Tibial nerve (tissue), 3 donors: ENCODE data around the gene URB1.

Experiments
- POLR2A ChIP-seq, 2 donors: fragments of 450-650 bp; IDR thresholded peaks; one replicate each; pipeline ENCODE4 v1.6.1; 2017; ENCODE audit warnings: antibody characterized with exemption in 2 of 2, mild to moderate bottlenecking in 2 of 2, moderate library complexity in 2 of 2
- TF ChIP-seq, protein P1 (sequence below), 5 experiments: fragments of 200-600 bp in 3 of 5; fragments of 450-650 bp in 2 of 5; sonication (generic) in 3 of 5; IDR thresholded peaks; one replicate each; pipeline ENCODE4 v1.5.1; 2016 to 2019; ENCODE audit warnings: antibody characterized with exemption in 5 of 5, mild to moderate bottlenecking in 3 of 5, moderate library complexity in 2 of 5

DNA sequence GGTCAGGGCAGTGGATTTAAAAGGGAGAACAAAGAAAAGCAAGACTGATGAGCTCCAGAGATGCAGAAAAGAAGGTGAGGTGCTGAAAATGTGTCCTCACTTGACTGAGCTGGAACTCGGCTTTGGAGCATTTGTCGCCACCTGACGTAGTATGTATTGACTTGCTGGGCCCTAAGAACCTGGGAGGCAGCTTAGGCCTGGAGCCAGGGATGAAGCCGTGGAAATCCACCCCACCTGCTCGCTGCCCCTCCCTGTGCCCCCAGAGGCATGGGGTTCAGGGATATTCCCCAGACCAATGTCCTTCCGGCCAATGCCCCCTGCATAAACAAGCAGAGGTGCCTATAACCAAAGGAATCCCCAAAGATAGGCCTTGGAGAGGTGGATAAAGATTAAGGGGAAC, 79.8 kb downstream of the URB1 start:
- TF ChIP-seq, protein P1, sequence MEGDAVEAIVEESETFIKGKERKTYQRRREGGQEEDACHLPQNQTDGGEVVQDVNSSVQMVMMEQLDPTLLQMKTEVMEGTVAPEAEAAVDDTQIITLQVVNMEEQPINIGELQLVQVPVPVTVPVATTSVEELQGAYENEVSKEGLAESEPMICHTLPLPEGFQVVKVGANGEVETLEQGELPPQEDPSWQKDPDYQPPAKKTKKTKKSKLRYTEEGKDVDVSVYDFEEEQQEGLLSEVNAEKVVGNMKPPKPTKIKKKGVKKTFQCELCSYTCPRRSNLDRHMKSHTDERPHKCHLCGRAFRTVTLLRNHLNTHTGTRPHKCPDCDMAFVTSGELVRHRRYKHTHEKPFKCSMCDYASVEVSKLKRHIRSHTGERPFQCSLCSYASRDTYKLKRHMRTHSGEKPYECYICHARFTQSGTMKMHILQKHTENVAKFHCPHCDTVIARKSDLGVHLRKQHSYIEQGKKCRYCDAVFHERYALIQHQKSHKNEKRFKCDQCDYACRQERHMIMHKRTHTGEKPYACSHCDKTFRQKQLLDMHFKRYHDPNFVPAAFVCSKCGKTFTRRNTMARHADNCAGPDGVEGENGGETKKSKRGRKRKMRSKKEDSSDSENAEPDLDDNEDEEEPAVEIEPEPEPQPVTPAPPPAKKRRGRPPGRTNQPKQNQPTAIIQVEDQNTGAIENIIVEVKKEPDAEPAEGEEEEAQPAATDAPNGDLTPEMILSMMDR (IDR thresholded peaks at IDR 0.05) = no peak
- TF ChIP-seq POLR2A (IDR thresholded peaks at IDR 0.05) = no peak
